GM19193 (cell line): ENCODE results near the gene MSANTD7.
A peak's percentile ranks its signal among the peaks of the same experiment; 100 is the strongest.

Experiments used
- POLR2A ChIP-seq: IDR thresholded peaks from 4 replicates; pipeline ENCODE4 v1.6.1; 2011; ENCODE audit not compliant: insufficient read depth, insufficient read length; ENCODE audit errors: extremely low read depth

Gene MSANTD7, protein sequence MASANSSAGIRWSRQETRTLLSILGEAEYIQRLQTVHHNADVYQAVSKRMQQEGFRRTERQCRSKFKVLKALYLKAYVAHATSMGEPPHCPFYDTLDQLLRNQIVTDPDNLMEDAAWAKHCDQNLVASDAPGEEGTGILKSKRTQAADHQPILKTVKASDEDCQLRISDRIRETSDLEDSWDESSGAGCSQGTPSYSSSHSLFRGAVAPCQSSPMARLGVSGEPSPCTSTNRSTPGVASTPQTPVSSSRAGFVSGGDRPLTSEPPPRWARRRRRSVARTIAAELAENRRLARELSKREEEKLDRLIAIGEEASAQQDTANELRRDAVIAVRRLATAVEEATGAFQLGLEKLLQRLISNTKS

DNA sequence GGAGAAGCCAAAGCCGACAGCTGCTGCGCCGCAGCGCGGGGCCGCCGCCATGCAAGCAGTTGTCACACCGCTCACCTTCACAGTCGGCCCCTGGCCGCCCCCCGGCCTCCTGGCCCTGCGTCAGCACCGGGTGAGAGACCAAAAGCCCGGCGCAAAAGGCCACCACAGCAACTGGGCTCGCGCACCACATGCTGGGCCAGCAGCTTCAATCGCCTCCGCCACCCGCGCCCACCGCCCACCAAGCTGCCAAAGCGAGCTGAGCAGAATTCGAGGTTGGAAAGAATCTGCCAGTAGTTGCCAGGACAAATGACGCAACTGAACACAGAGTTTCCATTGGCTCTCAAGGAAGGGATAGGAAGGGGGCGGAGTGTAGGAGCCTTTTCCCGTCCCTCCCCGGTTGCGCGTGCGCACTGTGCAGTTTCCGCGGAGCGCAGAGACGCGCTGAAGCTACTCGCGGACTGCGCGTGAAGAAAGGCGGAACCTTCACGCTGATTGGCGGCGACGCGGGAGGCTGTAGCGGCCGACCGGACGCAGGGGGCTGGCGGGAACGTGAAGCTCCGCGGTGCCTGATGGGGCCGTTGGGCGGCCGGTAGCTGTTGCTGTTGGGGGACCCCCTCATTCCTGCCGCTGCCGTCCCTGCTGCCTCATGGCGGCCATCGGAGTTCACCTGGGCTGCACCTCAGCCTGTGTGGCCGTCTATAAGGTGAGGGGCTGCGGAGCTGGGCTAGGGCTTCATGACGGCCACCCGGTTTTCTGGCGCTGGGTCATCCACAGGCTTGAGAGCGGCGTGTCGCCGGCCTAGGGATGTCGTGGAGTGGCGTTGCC lies at the start of gene MSANTD7, which contains the start of the genes CDNF and HSPA14:
MSANTD7 (plus strand) TSS at position 550 of the 825 bp plus-strand sequence. CDS start 3,979 bp downstream, outside the sequence.
CDNF (minus strand) TSS at position 281 of the 825 bp plus-strand sequence; CDS start at position 190, 91 bp downstream.
HSPA14 (plus strand) TSS at position 550 of the 825 bp plus-strand sequence; CDS start at position 647, 97 bp downstream.
- peak; percentile 93 for TF ChIP-seq POLR2A

DNA sequence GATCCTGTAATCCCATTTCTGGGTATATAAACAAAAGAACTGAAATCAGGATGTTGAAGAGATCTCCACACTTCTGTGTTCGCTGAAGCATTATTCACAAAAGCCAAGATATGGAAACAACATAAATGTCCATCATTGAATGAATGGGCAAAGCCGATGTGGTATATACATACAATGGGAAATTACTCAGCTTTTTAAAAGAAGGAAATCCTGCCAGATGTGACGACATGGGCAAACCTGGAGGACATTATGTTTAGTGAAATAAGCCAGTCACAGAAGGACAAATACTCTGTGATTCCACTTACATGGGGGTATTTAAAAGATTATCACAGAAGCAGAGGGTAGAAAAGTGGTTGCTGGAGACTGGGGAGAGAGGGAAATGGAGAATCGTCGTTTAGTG lies 39.5 kb upstream of the MSANTD7 start:
- TF ChIP-seq POLR2A = no peak

DNA sequence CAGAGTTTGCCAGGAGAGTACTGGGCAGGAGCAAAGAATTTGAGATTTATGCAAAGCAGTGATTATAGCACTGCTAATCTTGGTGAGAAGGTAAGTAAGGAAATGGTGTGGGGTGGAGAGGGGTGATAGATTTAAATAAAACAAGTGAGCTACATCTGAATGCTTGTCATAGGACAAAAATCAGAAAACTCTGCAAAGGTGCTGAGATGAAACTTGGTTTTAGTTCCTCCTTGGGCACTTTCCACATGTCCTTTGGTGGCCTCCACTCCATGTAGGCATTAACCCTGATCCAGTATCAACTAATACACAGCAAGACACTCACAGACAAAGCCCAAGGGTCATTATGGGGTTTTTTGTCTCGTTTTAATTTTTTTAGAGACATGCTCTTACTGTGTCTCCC lies 37.7 kb upstream of the MSANTD7 start:
- TF ChIP-seq POLR2A = no peak

DNA sequence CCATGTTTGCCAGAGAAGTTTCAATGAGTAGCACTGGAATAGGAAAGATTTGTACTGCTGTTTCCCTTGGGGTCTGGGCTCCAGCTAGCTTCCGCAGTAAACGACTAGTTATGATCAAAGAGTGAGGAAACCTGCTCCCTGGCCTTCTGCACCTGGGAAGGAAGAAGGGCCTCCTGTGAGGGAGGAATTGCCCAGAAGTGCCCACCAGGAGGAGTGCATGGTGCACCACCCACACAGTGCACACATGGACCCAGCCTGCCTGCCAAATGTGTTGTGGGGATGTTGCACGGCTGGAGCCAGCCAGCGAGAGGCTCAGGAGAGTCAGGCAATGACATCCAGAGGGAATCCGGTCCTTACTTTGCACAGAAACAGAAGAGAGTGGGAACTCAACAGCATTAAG lies 36.4 kb upstream of the MSANTD7 start:
- no peak for TF ChIP-seq POLR2A

DNA sequence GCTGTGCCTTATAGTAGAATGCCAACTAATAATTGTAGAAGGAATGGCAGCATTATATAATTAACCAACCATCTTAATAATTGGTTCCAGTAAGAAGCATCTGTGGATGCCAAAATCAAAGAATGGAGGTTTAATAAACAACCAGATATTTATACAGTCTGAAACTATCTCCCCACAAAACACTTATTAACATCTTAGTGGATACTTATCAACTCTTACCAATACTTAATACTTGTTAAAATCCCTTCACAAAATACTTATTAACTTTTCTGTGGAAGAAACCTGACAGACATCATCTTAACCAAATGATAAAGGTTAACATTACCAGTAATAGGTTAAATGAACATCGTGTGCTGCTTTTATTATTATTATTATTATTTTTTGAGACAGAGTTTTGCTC lies 34.3 kb upstream of the MSANTD7 start:
- TF ChIP-seq POLR2A = no peak

DNA sequence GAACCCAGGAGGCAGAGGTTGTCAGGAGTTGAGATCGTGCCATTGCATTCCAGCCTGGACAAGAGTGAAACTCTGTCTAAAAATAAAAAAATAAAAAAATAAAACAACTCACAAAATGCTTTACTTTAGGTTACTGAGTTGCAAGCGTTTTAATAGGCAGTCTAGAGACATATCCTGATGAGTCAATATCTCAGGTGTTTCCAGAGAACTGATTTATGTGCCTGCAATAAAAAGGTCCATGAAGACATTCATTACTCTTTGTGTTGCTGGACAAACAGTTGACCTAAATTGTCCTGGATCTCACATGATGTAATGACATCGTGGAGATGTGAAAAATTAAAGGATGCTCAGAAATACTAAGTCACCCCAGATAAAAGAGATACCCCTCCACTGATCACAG lies 31.8 kb upstream of the MSANTD7 start:
- no peak for TF ChIP-seq POLR2A

DNA sequence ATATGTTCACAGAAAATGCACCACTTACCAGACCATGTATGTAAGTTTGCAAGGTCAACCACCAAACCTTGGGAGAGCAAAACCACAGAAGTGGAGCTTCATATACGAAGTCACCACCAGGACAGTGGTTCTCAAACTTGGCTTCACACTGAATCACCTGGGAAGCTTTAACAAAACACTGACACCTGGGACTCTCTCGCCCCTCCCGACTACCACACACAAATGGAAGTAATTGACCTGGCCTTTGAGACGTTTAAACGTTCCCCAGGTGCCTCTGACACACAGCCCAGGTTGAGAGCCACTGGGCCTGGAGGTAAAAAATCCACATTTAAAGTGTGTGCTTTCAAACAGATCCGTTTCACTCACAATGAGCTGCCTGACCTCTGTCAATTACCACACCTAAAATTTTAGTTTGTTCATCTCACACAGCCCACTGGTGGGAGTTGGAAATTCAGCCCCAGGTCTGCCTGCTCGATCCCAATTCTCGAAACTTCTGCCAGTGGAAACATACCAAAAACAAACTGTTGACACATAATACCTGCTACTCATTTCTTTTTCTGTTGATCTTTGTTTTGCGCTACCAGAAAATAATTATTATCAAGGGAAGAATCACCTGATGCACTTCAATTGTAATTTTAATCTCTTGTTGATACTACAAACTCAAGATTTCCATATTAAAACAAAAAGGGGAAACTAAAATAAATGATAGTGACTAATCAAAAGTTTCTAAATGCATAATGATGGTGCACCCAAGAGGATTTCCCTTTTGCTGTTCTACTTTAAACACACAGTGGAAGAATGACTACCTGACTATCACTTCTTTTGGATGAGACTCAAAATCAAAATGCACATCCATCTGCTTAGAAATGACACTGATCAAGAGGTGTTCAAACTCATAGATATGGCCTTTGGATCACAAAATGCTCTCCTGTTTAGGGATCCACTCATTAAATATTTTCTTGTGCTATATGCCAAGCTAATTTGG lies 26.8 kb upstream of the MSANTD7 start:
- TF ChIP-seq POLR2A = no peak

DNA sequence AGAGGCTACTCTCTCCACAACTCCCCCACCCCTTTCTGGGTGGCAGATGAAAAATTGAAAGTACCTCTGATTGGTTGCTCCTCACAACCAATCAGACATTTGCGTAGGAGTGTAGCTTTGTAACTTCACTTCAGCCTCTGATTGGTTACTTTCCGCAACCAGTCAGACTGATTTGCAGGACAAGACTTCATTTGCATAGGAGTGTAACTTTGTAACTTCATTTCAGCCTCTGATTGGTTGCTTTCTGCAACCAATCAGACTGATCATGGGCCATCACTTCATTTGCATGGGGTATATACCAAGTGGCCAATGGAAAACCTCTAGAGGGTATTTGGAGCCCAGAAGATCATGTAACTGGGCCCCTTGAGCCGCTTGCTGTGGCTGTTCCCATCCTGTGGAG lies 25.8 kb upstream of the MSANTD7 start:
- no peak for TF ChIP-seq POLR2A

DNA sequence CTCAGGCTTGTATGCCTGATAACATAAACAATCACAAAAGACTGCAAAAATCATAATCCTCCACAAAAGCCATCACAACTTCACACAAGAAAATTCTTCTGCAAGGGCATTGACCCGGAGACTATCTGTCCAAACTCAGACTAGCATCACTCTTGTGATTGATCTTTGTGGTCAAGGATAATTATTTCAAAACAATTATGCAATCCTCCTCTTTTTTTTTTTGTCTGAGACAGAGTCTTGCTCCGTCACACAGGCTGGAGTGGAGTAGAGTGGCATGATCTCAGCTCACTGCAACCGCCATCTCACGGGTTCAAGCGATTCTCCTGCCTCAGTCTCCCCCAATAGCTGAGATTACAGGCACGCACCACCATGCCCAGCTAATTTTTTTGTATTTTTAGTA lies 22.4 kb upstream of the MSANTD7 start:
- no peak for TF ChIP-seq POLR2A

DNA sequence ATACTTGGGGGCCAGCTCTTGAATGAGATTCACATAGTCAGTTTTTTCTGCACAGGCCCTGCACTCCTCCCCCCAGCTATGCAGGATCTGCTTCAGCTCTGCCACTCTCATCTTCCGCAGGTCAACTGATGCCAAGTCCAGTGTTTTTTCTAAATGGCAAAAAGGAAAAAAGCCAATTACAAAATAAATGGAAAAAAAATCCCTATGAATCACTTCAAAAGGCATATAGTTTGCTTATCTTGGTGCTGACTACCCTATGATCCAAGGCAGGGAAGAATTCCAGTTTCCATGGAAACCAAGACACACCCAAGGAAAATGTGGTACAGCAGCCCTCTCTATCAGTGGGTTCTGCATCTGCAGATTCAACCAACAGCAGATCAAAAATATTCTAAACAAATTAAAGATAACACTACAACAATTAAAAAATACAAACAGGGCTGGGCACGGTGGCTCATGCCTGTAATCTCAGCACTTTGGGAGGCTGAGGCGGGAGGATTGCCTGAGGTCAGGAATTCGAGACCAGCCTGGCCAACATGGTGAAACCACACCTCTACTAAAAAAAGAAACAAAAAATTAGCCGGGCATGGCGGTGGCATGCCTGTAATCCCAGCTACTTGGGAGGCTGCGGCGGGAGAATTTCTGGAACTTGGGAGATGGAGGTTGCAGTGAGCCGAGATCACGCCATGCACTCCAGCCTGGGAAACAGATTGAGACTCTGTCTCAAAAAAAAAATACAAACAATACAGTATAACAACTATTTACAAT lies 17.9 kb upstream of the MSANTD7 start:
- no peak for TF ChIP-seq POLR2A

DNA sequence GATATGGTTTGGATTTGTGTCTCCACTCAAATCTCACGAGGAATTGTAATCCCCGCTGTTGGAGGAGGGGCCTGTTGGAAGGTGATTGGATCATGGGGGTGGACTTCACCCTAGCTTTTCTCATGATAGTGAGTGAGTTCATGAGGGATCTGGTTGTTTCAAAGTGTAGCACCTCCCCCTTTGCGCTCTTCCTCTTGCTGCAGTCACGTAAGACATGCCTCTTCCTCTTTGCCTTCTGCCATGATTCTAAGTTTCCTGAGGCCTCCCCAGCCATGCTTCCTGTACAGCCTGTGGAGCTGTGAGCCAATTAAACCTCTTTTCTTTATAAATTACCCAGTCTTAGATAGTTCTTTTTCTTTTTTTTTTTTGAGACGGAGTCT lies 17.3 kb upstream of the MSANTD7 start:
- TF ChIP-seq POLR2A = no peak

DNA sequence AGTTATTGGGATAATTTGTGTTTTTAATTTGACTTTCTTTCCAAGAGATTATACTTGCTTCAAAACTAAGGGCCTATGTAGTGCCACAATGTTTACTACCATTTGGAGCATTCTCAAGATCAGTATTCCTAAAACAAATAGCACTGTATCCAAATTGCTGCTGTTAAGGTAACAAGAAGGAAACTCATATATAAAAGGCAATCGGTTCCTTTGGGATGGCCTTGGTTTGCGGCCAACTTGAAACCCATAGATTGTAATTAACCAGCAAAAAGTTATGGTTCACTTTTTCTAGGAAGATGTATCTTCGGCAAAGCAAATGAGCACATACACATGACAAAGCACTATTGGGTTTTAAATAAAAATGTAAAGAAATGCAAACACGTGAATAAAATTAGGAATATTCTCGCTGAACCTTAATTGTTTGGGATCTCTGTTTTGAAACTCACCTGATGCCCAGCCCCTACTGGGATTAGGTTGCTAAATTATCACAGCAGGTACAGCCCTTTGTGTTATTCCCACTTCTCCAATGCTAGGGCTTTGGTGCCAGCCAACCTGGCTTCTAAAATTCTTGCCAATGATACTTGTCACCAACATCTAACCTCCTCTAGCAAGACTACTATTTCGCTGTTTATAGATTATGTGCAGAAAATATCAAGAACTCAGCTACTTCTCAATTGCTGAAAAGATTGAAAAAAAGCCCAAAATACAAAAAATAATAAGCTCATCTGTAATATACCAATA lies 16.3 kb upstream of the MSANTD7 start:
- no peak for TF ChIP-seq POLR2A
